HCEC 1CT (cell line): ENCODE results near the gene IL12B.
A peak's percentile ranks its signal among the peaks of the same experiment; 100 is the strongest.
"Not testable (repeated sequence)": the region's sequence is repeated elsewhere in the genome, so short reads cannot be mapped to it uniquely, and the experiment has no call there.

Experiments used
- DNase-seq: peaks from one replicate; pipeline ENCODE4 v3.0.0-alpha.2; 2017

Gene IL12B

DNA sequence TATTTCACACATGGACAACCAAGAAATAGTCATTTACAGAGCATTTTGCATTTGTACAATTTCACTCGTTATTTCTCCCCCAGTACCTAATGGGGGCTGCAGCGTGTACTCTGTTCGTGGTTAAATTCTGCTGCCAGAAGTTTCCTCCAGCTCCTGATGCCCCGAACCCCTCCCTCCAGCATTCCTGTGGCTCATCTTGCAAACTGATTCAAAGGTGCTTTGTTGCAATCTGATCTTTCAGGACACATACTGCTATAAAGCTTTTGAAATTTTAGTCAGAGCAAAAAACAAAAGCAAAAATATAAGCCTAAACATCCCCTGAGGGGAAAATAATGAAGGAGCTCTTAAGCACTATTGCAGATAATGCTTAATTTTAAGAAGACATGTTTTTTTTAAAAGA, 39.5 kb downstream of the IL12B start:
- no peak for DNase-seq

DNA sequence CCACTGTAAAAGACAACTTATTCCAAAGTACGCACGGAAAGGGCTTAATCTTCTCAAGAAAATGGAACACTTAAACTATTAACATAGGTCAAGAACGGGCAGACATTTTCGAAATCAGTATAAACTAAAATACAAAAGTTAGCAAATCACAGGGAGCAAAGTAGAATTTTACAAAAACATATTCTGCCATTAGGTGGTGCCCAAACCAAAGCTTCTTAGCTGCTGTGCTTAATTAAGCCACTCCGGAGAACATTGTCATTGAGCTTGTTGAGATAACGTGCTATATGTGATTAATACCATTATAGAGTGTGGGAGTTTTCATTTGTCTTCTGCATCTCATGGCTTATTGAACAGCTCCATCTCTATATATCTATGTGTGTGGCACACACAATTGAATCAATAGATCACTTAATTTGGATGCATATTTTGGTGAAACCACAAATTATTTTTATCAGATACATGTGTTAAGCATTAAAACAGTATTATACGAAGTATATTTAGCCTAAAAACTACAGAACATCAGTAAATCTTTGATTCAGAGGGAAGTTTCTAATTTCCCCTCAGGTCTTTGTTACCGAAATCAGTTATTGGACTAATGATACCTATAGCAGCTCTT, 43.8 kb downstream of the IL12B start:
- DNase-seq: peak; percentile 38

DNA sequence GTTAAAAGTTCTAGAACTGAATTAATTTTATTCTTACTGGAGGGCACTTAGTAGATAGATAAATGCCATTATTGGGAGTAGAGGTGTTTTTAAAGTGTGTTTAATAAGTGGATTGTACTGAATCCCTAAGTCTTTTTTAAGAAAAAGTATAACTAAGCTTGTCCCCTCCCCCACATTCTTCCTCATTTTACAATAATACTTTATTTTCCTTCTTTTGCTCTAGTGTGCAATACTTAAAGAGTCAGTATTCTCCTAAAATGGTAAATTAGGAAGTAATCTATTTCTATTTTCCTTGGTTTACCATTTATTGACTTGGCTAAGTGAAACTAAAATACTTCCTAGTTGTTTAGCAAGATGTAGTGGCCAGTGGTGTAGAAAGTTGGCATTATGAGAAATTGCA, 55.6 kb downstream of the IL12B start:
- DNase-seq: no peak

- no peak for DNase-seq
These were observed 56.4 kb downstream of the IL12B start for GRCh38 chr5:159273923-159274322.

DNA sequence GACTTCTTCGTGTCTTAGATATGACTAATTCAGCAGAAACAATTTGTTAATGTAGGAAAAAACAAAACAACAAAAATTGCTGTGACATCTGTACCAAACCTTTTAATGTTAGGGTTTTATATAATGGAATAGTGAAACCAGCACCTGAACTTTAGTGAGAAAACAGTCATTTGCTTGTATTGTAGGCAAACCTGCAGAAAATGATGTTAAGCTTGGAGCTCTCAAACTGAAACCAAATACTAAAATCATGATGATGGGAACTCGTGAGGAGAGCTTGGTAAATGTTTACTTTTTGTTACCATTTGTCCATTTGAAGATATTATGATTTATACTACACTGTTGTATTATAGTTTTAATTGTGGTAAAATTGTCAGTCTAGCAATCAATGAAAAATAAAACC, 60.6 kb downstream of the IL12B start:
- no peak for DNase-seq

DNA sequence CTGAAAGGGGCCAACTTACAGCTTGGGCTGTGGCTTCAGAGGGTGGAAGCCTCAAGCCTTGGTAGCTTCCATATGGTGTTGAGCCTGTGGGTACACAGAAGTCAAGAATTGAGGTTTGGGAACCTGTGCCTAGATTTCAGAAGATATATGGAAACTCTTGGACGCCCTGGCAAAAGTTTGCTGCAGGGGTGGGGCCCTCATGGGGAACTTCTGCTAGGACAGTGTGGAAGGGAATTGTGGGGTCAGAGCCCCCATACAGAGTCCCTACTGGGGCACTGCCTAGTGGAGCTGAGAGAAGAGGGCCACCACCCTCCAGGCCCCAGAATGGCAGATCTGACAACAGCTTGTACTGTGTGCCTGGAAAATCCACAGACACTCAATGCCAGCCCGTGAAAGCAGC, 63.5 kb downstream of the IL12B start:
- not testable (repeated sequence) for DNase-seq
